GM19023 (cell line): ENCODE measurements around the gene EHD1.

Source experiments
- ATAC-seq: cut with Tn5 transposase; IDR thresholded peaks from one replicate; pipeline ENCODE4 v1.9.1; 2021; ENCODE audit warnings: mild to moderate bottlenecking, moderate library complexity; ENCODE audit not compliant: unreplicated experiment

EHD1 gene

GRCh38 chr11:64891880-64892279, 13.5 kb upstream of the EHD1 start:
- no peak for ATAC-seq

GRCh38 chr11:64891215-64891848, 12.9 kb upstream of the EHD1 start:
- no peak for ATAC-seq

GRCh38 chr11:64890522-64890939, 12.1 kb upstream of the EHD1 start:
- ATAC-seq = no peak

GRCh38 chr11:64888729-64889511, 10.5 kb upstream of the EHD1 start:
- ATAC-seq = no peak

GRCh38 chr11:64888406-64888728, 9.9 kb upstream of the EHD1 start:
- ATAC-seq = no peak

GRCh38 chr11:64887757-64888405, 9.5 kb upstream of the EHD1 start:
- ATAC-seq = peak; percentile 88

GRCh38 chr11:64887234-64887756, 8.9 kb upstream of the EHD1 start:
- ATAC-seq = no peak

GRCh38 chr11:64885367-64886286, 7.2 kb upstream of the EHD1 start:
- no peak for ATAC-seq

- ATAC-seq = no peak
Observed at GRCh38 chr11:64884019-64884418, 5.6 kb upstream of the EHD1 start.

- ATAC-seq = no peak
Observed at GRCh38 chr11:64883575-64883974, 5.2 kb upstream of the EHD1 start.

GRCh38 chr11:64882243-64882642, 3.8 kb upstream of the EHD1 start:
- ATAC-seq = no peak

GRCh38 chr11:64881476-64881875, 3.1 kb upstream of the EHD1 start:
- no peak for ATAC-seq

- ATAC-seq = no peak
Observed at GRCh38 chr11:64880240-64881001, 2.0 kb upstream of the EHD1 start.

- no peak for ATAC-seq
Observed at GRCh38 chr11:64879244-64879900, 951 bp upstream of the EHD1 start.

- no peak for ATAC-seq
Observed at GRCh38 chr11:64878223-64878493, 263 bp downstream of the EHD1 start.

GRCh38 chr11:64877390-64878222, 815 bp downstream of the EHD1 start:
- peak; percentile 11 for ATAC-seq

GRCh38 chr11:64876835-64877341, 1.5 kb downstream of the EHD1 start:
- ATAC-seq = no peak

- no peak for ATAC-seq
Observed at GRCh38 chr11:64876229-64876750, 2.1 kb downstream of the EHD1 start.
